NCI-H460 (cell line): ENCODE data around the gene ZNF688. TPM values are rescaled to one million over a fixed set of nuclear protein-coding genes. Genes with fewer than 3 reads are reported as not detected.
"Not testable (repeated sequence)": the region's sequence is repeated elsewhere in the genome, so short reads cannot be mapped to it uniquely, and the experiment has no call there.

ENCODE experiments used
- DNase-seq: peaks from one replicate; pipeline ENCODE4 v3.0.0-alpha.2; 2016; ENCODE audit warnings: low read depth; ENCODE audit errors: extremely low read depth
- polyA plus RNA-seq: library from polyadenylated mRNA; depleted of rRNA; stranded (reverse); fragments of >200 nt; gene quantifications from 2 replicates; pipeline ENCODE4 v1.2.3, GENCODE V29; 2014; cell fraction: nucleus; rRNA removed
- total RNA-seq: library from RNA; depleted of rRNA; stranded (reverse); fragments of >200 nt; shearing (Covaris generic); gene quantifications from 2 replicates; pipeline ENCODE4 v1.2.3, GENCODE V29; 2014; rRNA removed

The ZNF688 gene
- total RNA-seq, result 5.8 and 7.7 TPM in 2 replicates
- 6.5 and 12.5 TPM in 2 replicates for polyA plus RNA-seq

DNA sequence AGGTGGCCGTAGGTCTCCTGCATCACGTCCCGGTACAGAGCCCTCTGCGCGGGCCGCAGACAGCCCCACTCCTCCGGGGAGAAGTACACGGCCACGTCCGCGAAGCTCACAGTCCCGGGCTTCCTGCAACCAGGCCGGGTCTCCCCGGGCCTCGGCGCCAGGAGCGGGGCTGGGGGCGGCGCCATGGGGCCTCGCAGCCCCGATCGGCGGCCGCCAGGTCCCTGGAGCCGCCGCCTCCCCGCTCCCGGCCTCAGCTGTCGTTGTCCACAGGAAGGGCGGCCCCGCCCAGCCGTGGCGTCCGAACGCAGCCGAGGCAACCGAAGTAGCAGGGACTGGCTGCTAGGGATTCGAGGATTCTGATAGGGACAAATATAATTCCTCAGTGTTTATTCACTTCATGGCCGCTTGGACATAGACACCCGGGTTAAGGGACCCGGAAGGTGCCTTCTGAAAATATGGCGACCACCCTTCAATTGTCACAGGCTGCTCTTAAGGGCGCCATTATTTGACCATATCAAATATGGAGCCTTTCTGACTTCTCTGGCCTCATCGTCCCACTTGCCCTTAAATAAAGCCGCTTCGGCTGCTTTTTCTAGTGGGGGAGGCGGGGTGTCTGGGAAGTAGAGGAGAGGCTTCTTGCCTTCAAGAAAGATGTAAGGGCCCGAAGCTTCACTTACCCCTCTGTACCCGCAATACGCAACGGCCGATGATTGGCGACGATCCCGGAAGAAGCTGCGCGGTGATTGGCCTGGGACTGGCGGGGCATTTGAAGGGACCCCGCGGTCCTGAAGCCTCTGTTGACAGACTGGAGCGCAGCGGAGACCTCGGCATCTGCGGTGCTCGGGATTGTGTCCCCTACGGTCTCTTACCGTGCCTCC, at the start of gene ZNF688:
Gene ZNF688 (minus strand): TSS at position 270 of the 878 bp plus-strand sequence. CDS start 85 bp downstream, at position 185.
- DNase-seq, result peak; percentile 91

DNA sequence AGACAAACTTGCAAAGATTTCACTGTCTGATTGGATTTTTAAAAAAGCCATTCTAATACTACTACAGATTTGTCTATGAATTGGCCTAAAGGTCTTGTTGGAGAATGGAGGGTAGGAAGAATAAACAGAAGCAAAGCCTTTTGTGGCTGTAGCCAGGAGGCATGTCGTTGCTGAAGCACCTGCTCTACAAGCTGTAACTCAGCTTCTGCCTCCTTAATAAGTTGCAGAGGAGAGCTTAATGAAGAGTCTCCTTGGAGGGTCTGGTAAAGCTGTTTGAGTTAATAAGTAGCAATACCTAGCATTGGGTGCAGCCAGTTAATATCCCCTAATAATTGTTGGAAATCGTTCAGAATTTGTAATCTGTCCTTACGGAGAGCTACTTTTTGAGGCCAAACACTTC, 48.7 kb upstream of the ZNF688 start:
- DNase-seq, result no peak

DNA sequence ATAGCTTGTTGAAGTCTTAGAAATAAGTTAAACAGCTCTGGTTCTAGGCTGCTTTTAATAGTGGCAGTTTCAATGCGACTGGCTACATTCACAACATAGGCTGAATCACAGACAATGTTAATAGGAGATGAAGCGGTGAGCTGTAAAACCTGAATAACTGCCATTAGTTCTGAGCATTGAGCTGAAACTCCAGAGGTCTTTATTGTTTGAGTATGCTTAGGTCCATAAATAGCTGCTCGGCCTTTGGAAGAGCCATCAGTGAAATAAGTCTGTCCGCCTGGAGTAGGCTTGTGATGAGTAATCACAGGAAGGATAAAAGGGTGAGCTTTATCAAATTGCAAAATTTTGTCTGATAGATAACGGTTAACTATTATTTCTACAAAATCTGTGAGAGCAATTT, 48.1 kb upstream of the ZNF688 start:
- no peak for DNase-seq

DNA sequence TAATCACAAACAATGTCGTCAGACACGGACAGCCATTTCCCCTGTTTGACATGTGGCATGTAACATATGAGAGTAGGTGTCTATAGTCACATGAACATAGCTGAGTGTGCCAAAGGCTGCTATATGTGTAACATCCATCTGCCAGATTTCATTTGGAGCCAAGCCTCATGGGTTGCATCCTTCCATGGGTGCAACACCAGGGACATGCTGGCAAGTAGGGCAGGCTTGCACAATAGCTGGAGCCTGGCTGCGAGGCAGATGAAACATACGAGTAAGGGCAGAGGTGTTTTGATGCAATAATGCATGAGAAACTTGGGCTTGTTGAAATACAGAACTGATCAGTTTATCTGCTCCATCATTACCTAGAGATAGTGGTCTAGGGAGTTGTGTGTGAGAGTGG, 47.7 kb upstream of the ZNF688 start:
- DNase-seq, result no peak

DNA sequence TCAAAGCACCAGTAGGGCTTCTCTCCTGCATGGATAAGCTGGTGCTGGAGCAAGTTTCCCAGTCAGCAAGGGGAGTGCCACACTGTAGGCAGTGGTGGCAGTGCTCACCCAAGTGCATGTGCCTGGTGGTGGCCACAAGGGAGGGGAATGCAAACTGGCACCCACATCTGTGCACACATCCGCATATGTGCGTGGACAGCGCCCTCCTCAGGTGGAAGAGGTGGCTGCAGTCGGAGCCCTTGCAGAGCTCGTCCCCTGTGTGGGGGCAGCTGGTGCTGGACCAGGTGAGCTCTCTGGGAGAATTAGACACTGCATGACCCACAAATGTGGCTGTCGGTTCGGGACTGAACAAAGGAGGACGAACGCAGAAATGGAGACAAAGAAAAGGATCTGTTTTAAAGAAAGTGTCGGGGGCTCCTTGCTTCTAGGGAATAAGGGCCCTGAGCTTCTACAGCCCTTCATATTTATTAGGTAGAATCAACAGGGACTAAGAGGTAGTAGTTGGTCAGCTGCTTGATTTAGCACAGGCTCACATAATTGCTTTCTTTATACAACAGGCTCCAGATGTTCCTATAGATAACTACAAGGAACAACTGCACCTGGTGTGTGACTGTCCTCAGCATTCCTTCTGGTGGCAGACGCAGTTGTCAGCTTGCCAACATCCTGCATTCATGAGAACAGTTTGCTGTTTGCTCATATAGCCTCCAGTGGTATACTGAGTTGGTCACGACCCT, 44.0 kb upstream of the ZNF688 start:
- DNase-seq, result peak; percentile 13

DNA sequence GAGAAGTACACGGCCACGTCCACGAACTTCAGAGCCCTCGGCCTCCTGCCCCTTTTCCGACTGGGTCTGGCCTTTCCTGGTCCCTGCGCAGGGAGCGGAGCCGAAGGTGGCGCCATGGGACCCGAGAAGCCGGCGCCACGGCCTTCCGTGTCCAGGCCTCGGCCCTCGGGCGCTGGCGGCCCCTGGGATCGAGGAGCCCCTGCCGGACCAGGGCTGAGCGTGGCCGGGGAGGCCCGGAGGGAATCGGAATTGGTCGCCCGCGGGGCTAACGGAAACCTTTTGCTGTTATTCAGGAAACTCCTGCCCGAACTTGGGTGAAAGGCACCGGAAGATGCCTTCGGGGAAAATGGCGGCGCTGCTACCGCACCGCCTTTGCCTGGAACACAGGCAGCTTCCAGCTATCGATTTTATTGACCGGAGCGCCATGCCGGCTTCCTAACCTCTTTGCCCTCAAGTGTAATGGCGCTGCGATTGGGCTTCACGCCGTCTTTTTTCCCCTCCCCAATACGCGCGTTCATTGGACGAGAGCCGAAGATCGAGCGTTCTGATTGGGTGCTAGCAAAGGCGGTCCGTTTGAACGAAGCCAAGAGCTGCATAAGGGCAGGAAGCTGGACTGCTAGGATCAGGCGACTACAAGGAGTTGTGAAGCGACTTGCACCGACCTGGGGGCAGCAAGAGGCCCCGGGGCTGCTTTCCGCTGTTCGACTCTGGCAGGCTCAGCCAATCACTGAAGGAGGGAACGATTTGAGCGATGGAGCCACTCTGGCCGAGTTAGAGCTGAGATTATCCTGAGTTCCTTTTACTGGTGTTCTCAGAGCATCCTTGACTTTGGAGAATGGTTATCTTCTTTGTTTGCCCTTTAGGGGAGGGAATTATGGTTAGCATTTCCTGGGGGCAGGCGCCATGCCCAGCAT, 38.7 kb upstream of the ZNF688 start, which contains the start of gene ZNF689:
Gene ZNF689 (minus strand): TSS at position 464 of the 914 bp plus-strand sequence. CDS start 348 bp downstream, at position 116.
- DNase-seq, result peak; percentile 98

DNA sequence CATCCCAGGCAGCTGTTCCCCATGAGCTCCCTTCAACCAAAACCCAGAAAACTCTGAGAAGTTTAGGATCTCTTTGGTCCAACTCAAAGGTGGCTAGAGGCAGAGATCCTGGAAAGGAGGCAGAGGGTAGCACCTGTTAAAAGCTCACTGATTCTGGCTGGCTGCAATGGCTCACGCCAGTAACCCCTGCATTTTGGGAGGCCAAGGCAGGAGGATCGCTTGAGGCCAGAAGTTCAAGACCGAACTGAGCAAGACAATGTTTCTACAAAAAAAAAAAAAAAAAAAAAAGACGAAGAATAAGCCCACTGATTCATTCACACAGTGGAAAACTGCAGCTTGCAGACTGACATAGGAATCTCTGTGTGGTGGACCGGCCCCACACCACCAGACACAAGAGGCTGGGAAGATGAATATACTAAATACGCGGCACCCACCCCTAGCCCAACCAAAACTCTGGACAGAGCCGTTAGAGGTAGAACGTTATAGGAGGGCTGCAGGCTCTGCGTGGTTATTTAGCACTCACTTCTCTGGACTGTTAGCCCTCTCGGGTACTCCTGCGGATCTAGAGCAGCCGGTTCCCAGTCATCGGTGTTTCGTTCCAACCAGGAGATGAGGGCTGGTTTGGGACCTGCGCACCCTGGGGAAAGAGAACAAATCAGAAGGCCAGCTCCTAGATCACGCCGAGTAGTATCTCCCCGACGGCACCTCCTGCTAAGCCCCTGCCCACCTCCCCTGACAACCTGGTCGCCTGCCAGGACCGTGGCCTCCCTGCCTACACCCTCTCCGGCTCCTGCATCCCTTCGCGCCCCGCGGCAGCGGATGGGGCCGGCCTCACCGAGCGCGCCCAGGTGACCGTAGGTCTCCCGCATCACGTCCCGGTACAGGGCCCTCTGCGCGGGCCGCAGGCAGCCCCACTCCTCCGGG, 37.8 kb upstream of the ZNF688 start:
- DNase-seq, result no peak

DNA sequence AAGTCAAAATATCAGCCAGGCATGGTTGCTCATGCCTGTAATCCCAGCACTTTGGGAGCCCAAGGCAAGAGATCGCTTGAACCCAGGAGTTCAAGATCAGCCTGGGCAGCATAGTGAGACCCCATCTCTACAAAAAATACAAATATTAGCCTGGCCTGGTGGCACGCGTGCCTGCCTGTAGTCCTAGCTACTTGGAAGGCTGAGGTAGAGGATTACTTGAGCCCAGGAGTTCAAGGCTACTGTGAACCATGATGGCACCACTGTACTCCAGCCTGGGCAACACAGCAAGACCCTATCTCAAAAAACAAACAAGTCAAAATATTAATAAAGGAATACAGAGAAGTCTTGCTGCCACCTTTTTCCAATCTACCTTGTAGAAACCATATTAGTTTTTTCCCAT, 34.5 kb upstream of the ZNF688 start:
- DNase-seq, result no peak

DNA sequence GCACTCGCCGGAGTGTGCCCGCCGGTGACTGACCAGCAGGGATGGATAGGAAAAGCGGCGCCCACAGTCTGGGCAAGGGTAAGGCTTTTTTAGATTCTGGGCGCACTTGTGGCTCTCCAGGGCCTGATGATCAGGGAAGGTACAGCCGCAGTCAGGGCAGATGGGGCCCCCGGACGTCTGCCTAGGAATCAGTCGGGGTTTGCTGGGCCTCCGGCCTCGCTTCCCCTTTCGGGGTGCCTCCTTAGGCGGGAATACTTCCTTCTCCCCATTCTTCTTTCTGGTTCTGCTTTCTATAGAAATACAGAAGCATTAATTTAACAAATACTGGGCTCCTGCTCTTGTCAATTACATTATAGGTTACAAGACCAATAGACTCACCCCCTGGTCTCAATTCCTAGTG, 33.6 kb upstream of the ZNF688 start:
- no peak for DNase-seq

DNA sequence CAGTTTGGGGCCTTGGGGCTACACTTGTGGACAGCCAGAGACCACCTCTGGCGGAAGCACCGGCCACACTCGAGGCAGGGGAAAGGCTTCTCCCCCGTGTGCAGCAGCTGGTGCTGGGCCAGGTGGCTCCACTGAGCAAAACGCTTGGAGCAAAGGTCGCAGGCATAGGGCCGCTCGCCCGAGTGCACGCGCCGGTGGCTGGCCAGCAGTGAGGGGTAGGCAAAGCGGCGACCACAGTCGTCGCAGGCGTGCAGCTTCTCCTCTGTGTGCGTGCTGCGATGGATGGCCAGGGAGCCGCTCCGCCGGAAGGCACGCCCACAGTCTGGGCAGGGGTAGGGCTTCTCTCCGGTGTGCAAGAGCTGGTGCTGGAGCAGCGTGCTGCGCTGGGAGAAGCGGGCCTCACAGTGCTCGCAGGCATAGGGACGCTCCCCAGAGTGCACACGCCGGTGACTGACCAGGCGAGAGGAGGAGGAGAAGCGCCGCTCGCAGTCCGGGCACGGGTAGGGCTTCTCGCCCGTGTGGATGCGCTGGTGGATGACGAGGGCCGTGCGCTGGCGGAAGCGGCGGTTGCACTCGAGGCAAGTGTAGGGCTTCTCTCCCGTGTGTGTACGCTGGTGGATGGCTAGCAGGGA, 32.9 kb upstream of the ZNF688 start:
- DNase-seq, result no peak

DNA sequence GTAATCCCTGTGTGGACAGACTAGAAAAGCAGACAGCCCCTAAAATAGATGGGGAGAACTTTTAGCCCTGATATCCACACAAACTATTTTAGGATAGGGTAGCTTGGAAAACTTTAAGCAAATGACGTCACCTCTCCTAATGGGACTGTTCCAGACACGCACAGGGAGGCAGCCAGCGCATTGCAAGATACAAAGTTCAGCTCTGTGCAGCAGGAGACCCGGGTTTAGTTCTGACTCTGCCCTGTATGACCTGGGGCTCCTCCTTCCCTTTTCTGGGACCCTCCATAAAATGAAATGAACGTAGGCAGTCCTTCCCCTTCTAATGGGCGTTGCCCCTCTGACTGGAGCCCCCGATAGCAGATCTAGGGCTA, 32.4 kb upstream of the ZNF688 start:
- DNase-seq, result no peak

DNA sequence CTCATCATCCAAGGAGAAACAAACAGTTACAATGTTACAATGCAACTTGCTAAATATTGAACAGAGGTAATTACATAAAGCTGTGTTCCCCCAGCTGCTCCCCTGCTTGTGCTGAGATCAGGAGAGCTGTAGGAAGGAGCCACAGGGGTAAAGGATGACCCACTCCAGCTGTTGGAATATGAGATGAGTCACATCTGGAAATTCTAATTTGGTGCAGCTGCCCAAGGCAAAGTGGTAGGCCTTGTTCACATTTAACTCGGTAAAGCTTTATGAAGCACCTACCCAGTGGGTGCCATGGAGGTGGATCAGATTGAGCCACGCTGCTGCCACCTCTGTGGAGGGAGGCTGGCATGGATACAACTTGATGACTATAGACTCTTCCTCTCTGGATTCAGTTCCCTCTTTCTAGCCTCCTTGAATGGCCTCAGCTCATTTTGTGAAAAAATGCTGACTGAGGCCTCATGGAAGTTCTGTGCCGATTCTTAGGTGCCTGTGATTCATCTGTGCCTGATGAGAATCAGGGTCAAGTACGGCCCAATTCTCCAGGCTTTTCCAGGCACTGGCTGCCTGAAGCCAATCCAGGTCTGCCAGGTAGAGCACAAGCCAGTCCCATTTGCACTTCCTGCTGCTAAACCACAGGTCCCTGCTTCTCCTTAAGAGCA, 31.2 kb upstream of the ZNF688 start:
- no peak for DNase-seq

DNA sequence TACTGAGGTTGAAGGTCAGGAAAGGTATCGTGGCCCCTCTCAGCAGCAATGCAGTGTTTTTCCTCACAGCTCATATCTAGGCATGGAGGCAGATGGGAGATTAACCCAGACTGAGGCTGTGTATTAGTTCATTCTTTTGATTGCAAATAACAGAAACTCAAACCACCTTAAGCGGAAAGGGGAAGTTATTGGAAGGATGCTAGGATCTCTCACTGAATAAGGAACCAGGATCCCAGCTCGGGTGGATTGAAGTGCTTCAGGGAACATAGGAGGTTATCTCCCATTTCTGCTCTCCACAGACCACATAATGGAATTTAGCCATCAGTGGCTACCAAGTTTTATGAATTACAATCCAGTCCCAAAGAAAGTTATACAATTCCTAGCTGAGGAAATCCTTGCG, 30.5 kb upstream of the ZNF688 start:
- no peak for DNase-seq

DNA sequence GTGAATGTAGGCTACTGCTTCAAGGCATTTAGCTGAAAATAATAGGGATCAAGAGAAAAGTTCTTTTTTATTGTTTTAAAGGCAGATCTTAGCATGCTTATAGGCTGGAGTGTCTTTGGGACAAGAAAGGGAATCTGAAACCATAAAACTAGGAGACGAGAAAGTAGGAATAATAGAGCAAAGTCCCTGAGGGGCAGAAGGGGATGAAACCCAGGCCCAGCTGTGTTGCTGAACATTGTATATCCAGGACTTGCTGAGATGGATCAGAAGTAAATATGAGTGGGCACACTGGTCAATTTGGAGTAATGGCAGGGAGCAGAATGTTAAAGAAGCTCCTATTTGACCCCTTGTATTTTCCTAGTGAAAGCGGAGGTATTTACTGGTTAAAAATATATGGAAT, 29.4 kb upstream of the ZNF688 start:
- no peak for DNase-seq

DNA sequence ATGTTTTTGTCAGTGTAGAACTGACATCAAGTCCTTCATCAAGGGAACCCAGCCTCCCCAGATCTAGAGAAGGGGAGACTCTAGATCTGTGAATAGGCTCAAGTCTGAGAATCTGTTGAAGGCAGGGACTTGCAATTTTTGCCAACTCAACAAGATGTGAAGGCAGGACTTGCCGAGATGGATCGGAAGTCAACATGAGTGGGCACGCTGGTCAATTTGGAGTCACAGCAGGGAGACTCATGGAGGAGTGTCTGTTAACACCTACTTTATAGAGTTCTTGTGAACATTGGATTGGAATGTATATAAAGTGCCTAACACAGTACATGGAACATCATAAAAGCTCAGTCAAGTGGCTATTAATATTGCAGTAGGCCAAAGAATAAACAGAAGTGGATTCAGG, 28.7 kb upstream of the ZNF688 start:
- DNase-seq, result no peak

DNA sequence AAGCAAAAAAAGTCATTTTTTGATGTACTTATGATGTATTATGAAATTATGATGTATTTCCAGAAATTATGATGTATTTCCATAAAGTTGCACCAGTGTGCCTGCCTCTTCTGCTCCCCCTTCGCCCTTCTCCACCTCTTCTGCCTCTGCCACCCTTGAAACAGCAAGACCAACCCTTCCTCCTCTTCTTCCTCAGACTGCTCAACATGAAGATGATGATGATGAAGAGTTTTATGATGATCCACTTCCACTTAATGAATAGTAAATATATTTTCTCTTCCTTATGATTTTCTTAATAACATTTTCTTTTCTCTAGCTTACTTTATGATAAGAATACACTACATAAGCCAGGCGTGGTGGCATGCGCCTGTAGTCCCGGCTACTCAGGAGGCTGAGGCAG, 21.4 kb upstream of the ZNF688 start:
- DNase-seq, result no peak

DNA sequence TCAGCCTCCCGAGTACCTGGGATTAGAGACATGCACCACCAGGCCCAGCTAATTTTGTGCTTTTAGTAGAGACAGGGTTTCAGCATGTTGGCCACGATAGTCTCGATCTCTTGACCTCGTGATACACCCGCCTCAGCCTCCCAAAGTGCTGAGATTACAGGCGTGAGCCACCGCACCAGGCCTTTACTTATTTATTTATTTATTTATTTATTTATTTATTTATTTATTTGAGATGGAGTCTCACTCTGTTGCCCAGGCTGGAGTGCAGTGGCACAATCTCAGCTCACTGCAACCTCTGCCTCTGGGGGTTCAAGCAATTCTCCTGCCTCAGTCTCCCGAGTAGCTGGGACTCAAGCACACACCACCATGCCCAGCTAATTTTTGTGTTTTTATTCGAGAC, 19.4 kb upstream of the ZNF688 start:
- DNase-seq, result not testable (repeated sequence)

DNA sequence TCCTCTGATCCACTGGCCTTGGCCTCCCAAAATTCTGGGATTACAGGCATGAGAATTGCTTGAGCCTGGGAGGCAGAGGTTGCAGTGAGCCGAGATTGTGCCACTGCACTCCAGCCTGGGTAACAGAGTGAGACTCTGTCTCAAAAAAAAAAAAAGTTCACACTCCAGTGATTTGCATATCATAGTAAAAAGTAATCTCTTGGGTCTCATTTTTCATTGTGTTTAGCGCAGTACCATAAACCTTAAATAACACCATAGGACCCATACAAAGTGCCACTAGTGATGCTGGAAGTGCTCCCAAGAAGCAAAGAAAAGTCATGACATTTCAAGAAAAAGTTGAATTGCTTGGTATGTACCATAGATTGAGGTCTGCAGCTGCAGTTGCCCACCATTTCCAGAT, 18.1 kb upstream of the ZNF688 start:
- not testable (repeated sequence) for DNase-seq

DNA sequence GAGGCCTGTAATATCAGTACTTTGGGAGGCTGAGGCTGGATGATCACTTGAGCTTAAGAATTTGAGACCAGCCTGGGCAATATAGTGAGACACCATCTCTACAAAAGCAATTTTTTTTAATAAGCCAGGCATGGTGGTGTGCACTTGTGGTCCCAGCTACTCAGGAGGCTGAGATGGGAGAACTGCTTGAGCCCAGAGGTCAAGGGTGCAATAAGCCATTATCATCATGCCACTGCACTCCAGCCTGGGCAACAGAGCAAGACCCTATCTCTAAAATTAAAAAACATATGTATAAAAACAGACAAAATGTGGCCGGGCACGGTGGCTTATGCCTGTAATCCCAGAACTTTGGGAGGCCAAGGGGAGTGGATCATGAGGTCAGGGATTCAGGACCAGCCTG, 17.1 kb upstream of the ZNF688 start:
- no peak for DNase-seq
